Fibroblast of the conjunctiva (primary cell): ENCODE data around the gene FOXD3.
A peak's percentile ranks its signal among the peaks of the same experiment; 100 is the strongest.

Source experiments
- DNase-seq: peaks from one replicate; pipeline ENCODE4 v3.0.0-alpha.2; 2010; ENCODE audit warnings: low read depth

FOXD3 gene

DNA sequence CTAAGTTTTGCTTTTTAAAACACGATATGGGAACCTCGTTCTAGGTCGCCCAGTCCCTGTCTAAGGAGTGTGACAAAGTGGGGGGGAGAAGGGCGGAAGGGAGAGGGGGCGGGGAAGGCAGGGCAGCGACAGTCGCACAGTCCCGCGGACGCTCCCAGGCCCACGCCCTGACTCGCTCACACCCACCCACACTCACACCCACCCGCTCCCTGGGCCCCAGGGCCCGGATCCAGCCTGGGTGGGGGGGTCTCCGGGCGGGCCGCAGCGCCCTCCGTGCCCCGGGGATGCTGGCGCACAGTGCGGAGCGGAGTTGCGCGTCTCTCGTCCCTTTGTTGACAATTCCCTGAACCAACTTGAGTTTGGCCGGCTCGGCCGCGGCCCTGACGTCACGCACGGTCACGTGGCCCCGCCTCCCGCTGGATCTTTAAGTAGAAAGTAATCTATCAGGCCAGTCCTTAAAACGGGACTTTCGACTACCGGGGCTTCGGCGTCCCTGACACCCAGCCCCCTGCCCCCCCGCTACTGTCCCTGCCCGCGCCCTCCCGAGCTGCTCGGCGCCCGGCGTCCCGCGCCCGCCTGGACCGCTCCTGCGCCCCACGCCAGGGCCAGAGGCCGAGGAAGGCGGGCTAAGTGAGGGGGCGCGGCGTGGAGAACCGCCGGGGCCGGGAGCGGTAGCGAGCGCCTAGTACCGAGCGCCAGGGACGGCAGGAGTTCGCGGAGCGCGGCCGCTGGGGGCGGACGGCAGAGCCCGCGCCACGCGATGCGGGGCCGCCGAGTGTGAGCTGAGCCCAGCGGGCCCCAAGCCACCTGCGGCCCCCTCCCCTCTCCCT, at the start of gene FOXD3:
Gene FOXD3 (plus strand): TSS at position 454 of the 830 bp plus-strand sequence. CDS start 492 bp downstream, outside the sequence.
- DNase-seq, result no peak

DNA sequence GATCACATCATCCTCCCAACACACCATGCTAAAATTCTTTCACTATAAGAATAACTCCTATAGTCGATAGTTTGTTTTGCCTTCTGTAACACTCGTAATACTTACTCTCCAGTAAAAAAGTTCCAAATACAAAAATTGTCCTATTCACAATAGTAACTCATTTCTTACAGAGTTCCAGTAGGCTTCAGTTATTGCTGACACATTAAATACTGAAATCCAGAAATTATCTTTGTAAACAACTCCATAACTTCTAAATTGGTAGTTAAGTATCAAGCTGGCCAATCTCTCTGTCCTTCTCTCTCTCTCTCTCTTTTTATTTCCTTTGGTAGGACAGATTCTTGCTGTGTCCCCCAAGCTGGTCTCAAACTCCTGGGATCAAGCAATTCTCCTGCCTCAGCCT, 49.6 kb upstream of the FOXD3 start:
- DNase-seq, result no peak

DNA sequence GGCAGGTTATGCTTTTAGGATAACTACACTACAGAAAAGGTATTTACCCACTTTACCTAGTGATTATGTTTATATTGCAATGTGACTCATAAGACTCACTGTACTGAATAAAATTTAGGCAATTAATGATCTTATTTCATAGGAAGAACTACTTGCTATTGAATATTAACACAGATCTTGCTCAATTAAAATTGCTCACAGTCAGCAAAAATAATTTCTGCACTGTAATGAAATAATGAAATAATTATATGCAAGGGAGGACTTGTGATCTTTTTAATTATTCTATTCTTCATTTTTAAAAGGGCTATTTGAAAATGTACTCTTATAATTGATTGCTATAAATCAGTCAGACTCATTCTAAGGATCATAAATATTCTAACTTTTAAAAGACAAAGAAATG, 48.0 kb upstream of the FOXD3 start:
- DNase-seq, result no peak

DNA sequence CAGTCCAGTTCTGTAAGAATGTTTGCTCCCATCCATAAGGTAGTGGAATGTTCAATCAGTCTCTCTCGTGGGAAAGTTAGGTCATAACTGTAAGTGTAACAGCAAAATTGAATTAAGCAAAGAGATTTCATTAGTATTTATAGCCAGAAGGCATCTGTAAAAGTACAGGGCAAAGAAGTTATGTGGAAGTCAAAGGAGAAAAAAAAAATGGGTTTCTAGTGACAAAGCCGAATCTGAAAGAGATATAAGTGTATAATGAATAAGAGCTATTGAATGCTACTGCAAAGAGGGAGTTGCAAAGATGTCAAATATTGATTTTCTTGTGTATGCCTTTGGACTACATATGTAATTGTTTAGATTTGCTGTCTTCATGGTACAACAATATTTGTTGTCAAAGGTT, 47.4 kb upstream of the FOXD3 start:
- DNase-seq, result no peak

DNA sequence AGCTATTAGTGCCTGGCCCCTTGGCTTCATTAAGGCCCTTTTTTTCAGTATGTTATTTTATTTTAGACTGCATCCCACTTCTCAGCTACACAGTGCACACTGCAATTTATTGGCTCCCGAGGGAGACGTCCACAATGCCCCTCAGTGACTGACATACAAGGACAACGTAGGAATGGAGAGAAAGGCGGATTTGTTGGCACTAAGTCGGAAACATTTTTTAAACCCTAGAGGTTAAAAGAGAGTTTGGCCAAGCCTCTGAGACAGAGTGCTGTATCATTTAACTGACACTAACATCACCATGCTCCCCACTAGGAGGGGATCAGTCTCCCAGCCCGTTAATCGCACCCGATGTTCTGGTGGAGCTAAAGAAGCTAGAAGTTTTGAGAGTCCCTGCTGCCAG, 45.7 kb upstream of the FOXD3 start:
- DNase-seq, result no peak

DNA sequence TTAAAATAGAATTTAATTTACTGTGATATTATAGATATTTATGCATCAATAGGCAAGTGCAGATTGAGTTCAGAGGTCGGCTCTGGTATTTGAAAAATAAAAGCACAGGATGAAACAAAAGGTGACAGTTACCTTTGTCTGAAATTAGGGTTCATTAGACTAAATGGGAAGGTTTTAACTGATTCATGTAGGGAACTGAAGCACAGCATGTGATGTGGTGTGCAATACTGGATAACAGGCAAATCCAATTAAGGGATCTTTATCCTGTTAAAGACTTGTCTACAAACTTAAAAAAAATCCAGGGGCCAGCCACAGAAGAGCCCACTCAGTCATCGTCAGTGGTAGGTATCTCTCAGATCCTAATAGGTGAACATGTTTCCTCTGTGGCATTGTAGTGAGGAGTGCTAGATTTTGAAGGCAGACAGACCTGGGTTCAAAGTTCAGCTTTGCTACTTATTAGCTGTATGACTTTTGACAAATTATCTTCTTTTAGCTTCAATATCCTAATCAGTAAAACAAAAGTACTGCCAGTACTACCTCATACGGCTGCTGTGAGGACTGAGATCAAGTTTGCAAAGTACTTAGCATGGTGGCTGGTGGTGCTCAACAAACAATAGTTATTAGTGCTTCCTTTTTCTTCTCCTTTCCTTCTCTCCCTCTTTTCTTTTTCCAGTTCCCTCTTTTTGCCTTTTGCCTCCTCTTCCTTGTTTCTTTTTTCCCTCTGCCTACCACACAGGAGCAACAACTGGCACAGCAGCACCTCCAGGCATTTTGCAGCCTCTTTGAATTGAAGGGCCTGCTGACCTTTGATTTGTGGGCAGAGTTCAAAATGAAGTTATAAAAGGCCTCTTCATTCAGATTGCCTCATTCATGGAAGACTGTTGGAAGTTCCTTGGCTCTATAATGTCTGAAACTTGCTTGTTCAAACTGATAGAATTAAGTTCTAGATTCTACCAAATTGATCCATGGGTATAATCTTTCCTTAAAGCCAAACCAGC, 44.9 kb upstream of the FOXD3 start:
- no peak for DNase-seq

DNA sequence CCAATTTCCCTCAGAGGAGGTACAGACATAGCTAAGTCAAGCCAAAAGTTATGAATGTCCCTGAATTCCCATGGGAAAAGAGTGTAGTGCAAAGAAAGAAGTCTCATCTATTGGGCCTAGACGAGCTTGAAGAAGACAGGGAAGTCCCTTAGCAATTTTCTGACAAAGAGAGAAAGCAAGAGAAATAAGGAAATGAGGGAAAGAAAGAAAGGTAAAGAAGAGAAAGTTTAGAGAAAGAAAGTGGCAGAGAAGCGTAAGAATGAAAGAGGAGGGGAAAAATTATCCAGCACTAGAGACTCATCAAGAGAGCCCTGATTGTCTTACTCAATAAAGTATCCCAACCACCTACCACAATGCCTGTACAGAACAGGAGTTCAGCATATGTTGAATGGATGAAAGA, 40.6 kb upstream of the FOXD3 start:
- no peak for DNase-seq

DNA sequence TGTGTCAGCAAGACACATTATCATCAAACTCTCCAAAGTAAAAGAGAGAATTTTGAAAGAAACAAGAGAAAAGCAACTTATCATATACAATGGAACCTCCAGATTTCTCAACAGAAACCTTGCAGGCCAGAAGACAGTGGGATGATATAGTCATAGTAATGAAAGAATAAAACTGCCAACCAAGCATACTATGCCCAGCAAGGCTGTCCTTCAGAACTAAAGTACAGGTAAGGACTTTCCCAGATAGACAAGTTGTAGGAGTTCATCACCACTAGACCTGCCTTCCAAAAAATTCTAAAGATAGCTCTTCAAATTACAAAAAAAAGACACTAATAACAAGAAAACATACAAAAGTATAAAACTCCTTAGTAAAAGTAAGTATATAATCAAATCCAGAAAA, 33.2 kb upstream of the FOXD3 start:
- DNase-seq, result no peak

DNA sequence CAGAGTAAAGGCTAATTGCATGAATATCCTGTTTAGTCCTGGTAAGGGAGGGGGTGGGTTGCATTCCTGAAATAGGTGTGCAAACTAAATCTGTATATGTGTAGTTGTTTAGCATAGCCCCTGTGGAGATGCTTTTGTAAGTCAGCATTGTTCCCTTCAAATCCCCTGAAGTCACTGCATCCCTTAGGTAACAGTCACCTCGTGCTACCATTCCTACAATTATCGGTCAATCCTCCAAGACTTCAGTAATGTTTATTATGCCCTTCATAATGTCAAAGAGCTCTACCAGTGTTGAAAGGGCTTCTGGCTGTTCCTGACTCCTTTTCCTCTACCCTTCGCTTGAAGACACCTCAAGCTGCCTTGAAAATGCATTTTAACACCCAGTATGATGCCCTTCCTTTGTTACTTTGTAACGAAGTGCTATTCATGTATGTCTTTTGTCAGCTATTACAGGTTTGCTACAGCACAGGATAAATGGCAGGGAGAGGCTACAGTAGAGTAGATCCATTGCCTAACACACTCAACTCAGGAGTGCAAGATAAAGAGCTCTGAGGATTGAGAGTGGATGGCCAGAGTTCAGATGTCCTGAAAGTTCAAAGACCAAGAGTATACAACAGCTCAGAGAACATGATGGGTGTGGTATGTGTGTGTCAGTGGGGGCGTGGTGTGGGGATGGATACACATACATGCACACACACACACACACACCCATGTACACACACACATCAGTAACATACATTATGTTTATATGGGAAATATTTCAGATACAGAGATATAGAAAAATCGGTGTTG, 27.4 kb upstream of the FOXD3 start:
- no peak for DNase-seq

DNA sequence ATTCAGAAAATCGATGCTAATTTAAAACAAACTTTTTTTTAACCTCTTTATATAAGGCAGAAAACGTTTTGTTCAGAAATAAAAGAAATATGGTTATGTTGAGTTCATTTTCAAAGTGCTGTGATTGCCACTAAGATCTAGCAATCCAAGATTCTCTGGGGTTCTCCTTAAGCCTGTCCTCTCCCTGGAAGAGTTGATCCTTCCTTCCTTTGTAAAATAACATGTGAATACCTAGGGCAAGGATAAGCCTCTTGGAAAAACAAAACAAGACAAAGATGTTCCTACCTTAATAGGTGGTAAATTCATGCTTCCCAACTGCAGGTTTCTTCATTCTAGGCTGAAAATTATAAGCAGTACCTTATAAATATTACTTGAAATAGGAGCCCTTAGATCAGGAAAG, 18.0 kb upstream of the FOXD3 start:
- no peak for DNase-seq

DNA sequence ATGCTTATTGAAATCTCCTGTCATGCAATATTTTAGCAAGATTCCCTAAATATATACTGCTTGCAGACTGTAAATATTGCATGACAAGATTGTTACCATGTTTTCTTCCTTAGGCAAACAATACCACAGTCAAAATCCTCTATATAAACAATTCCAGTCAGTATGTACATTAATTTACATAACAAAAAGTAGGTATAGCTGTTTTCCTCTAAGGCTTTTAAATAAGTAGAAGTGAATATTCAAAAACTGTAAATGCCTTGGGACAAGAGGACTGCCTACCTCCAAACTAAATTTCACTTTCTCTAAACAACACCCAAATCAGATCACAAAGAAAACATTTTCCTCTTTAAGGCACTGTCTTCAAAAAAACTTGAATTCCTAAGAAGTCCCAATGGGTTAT, 17.3 kb upstream of the FOXD3 start:
- no peak for DNase-seq

DNA sequence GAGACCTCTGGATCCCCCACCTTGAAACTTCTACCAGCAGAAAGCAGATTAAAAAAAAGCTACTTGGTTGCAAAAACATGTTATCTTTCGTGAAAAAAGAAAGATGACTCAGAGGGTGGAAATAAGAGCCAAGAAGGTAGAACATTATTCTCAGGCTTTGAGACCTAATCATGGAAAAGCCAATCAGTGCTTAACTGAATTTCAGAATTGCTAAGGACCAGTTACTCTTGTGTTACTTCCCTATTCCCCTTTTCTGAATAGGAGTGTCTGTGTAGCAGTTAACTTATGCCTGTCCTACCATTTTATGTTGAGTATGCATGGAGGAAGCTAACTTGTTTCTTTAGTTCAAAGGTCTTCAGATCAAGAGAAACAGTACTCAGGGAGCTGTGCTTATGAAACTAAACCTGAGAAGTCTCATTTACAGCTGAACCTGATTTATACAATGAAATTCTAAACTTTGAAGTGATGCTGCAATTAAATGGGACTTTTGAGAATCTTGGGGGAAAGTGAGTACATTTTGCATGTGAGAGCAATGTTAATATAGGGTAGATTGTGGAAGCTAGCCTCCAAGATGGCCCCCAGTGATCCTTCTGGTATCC, 15.1 kb upstream of the FOXD3 start:
- DNase-seq, result no peak

DNA sequence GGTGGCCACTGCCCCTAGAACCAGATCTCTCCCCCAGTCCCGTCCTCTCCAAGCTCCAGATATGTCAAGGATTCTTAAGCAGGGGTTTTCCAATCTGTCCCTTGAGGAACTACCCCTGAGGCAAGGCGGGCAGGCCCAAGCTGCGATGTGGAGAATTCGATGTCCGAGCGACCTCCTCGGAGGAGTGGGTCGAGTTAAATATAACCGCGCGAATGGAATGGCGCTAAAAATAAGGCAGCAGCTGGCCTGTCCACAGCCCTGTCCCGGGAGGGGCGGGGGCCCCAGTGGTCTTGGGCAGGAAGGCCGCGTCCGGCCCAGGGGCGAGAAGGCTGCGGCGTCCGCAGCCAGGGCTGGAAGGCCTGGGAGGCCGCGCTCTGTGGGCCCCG, 5.8 kb upstream of the FOXD3 start:
- no peak for DNase-seq

DNA sequence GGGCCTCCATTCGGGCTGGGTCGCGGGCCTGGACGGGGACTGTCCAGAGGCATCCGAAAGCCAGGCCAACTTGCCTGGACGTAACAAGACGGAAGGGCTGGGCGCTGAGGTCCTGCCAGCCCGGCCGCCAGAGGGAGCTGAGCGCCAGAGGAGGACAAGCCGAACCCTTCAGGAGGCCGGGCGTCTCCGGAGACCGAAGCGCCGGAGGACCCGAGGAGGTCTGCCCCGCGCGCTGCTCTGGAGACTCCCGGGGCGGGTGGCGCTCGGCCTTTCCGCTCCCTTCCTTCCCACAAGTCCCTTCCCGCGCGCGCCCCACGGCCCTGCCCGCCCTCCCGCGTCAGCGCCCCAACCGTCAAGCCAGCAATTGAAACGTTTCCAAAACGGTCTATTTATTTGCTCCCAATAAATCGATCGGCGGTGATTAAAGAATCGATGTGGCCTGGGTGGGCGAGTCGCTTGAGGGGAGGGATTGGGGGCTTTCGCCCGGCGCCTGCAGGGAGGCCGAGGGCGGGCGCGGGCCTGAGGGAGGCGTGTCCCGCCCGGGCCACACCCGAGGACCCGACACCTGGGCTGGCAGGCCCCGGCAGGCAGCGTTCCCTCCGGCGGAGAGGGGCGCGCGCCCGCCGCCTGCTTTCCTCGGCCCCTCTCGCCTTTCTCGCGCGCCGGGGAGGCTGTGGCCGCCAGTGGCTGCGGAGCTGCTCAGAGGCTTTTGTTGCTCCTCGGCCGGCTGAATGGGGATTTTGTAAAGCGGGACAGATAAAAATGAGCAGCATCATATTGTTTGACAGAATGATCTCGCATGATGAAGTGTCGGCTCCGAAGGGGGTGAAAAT, 5.2 kb upstream of the FOXD3 start:
- peak; percentile 34 for DNase-seq

DNA sequence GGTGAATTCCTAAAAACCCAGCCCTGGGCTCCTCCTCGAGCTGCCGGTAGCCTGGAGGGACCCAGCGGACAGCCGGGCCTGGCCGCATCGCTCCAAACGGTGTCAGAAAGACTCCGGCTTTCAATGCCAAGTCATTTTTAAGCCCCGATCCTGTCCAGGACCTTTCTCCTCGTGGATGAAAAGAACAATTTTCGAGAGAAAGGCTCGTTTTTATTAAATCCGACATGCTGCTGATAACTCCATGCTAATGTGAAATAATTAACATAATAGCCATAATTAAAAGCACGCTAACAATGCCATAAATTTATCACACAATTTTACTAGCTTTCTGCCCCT, 4.6 kb upstream of the FOXD3 start:
- no peak for DNase-seq

DNA sequence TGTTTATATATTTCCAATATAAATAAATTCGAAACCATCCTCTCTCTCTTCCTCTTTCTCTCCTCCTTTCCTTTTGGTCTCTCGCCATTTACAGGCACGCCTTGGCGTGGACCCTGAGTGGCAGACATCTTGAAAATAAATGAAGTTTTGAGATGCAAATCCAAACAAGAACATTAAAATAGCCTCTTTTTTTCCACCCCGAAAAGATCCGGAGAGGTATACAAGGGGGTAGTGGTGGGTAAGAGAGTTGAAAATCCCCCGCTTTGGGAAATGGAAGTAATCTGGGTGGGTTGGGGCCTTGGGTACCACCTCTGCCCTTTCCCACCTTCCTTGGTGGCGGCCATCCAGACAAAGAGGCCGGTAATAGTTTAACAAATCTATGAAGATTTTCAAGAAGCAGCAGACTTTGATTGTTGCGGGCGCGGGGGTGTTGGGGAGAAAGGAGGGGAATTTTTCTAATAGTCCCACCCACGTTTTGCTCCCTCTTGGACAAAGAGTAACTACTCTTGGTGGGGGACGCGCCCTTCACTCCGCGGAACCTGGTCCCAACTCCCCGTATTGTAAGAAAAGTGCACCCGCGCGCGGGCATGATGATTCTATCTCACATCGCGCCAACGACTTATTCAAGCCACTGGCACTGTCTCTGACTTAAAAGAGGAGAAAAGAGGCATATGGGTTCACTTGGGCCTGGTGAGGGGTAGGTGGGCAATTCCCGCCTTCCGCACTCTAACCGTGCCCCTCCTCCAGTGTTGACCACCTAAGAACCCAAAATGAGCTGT, 4.0 kb upstream of the FOXD3 start:
- DNase-seq, result no peak

DNA sequence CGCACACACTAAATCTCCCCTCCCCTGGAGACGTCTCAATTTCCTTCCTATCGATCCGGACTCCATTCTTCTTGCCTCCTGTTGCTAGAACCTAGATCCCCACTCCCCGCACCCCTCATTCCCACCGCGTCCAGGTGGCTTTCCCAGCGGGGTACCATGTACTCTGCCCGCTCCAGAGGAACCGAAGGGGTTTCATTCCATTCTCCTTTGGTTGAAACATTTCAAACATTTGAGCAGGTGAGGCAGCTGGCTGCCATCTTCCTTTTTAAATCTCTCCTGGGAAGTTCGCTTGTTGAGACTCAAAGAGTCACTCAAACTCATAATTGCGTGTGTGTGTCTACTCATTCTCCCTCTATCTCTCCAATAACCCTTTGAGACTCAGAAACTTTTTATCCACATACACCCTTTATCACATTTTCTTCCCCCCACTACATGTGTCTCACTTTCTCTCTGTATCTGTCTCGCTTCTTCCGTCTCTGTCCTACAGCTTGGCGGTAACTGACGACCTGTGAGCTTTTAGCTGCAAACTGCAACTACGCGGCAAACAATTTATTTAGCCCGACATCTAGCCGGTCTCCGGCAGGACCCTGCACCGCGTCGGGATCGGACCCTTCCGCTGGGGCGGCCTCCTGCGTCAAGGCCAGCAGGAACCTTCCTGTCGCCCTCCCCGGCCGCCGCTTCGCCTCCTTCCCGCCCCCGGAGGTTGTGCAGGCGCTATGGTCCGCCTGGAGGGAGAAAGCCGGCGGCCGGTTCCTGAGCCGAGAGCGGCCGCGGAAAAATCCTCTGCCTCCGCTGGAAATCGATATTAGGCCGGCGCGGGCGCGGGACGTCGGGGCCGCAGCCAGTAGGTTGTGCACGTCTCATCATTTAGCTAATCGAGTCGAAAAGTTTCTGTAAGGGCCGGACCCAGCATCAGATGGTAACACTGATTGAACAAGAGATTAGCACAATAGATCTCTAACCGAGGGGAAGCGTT, 3.0 kb upstream of the FOXD3 start:
- DNase-seq, result no peak

DNA sequence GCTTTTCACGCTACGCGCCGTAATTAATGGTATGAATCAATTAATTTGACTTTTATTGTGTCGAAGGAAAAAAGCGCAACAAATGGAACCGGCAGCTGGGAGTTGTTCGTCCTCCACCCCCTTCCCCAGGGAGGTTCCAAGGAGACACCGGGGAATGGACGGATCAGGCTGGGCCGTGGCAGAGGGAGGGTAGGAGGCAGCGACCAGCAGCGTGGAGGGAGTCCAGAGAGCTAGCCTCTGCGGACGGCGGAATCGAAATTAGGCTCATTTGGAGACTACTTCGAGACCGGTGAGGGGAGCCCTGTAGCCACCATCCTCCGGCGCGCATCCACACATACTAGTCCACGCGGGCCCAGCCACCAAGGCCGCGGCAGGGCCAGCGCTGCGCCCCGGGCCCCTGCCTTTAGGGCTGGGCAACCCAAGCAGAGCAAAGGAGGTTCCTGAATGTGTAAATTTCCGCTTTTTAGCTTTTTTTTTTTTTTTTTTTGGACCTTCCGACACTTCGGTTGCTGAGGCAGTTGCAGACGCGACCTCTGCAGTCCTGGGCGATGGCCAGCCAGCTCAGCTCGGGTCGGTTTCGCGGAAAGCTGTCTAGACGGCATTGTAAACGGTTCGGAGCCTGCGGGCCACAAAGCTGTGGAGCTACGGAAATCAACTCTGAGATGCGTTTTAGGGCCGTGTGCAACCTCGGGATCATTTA, 2.2 kb upstream of the FOXD3 start:
- no peak for DNase-seq
